ENCODE results near the gene LINGO1. TPM values are rescaled to one million over a fixed set of nuclear protein-coding genes. Genes with fewer than 3 reads are reported as not detected.

LINGO1 gene
- total and polyA plus RNA-seq, 9 of the 15 experiments (the other 6 are each of a cell fraction or from before 2014, with no cell fraction given): 0.07 to 15.3 (median 2.1) TPM

- no peak for TF ChIP-seq HNRNPLL (IDR thresholded peaks at IDR 0.05; ENCODE audit: low read depth, low read length, poor library complexity, severe bottlenecking)
- TF ChIP-seq, protein P1, sequence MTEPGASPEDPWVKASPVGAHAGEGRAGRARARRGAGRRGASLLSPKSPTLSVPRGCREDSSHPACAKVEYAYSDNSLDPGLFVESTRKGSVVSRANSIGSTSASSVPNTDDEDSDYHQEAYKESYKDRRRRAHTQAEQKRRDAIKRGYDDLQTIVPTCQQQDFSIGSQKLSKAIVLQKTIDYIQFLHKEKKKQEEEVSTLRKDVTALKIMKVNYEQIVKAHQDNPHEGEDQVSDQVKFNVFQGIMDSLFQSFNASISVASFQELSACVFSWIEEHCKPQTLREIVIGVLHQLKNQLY (CRISPR knock-in tag; conservative IDR thresholded peaks at IDR 0.05): no peak
- TF ChIP-seq HDAC1 (IDR thresholded peaks at IDR 0.05): peak in 1 of 2 experiments; percentile 51; a peak in 2 of 4 replicates
- TF ChIP-seq NR1H2 (CRISPR knock-in tag; IDR thresholded peaks at IDR 0.05): no peak
- no peak for TF ChIP-seq NCOA1 (IDR thresholded peaks at IDR 0.05; ENCODE audit: low read depth)
- TF ChIP-seq BDP1 (IDR thresholded peaks at IDR 0.05; ENCODE audit: insufficient read depth, insufficient read length): no peak
- TF ChIP-seq RAD21 (CRISPR knock-in tag; conservative IDR thresholded peaks at IDR 0.05 in 1 of 2, IDR thresholded peaks at IDR 0.05 in 1 of 2): no peak
- no peak for TF ChIP-seq FOXP1 (CRISPR knock-in tag; IDR thresholded peaks at IDR 0.05)
- TF ChIP-seq, protein P2, sequence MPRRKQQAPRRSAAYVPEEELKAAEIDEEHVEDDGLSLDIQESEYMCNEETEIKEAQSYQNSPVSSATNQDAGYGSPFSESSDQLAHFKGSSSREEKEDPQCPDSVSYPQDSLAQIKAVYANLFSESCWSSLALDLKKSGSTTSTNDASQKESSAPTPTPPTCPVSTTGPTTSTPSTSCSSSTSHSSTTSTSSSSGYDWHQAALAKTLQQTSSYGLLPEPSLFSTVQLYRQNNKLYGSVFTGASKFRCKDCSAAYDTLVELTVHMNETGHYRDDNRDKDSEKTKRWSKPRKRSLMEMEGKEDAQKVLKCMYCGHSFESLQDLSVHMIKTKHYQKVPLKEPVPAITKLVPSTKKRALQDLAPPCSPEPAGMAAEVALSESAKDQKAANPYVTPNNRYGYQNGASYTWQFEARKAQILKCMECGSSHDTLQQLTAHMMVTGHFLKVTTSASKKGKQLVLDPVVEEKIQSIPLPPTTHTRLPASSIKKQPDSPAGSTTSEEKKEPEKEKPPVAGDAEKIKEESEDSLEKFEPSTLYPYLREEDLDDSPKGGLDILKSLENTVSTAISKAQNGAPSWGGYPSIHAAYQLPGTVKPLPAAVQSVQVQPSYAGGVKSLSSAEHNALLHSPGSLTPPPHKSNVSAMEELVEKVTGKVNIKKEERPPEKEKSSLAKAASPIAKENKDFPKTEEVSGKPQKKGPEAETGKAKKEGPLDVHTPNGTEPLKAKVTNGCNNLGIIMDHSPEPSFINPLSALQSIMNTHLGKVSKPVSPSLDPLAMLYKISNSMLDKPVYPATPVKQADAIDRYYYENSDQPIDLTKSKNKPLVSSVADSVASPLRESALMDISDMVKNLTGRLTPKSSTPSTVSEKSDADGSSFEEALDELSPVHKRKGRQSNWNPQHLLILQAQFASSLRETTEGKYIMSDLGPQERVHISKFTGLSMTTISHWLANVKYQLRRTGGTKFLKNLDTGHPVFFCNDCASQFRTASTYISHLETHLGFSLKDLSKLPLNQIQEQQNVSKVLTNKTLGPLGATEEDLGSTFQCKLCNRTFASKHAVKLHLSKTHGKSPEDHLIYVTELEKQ (CRISPR knock-in tag; IDR thresholded peaks at IDR 0.05): no peak
- peak; percentile 66 for TF ChIP-seq L3MBTL2 (IDR thresholded peaks at IDR 0.05)
- TF ChIP-seq SRSF3 (IDR thresholded peaks at IDR 0.05; ENCODE audit: insufficient read depth, low read length): no peak
- no peak for TF ChIP-seq MIER1 (IDR thresholded peaks at IDR 0.05; ENCODE audit: low read depth)
- TF ChIP-seq HLTF (IDR thresholded peaks at IDR 0.05): peak; percentile 45; the same call in 1 of the 2 replicates
- 0 out of 2 replicates have a peak, but pooled peaks have one; percentile 4 for TF ChIP-seq ETV1 (tag; conservative IDR thresholded peaks at IDR 0.05; ENCODE audit: low read depth)
- no peak for TF ChIP-seq RERE (CRISPR knock-in tag; IDR thresholded peaks at IDR 0.05; ENCODE audit: borderline replicate concordance)
Observed at GRCh38 chr15:77622209-77622933, 10.3 kb downstream of the LINGO1 start (continued).
